IMR-90 (cell line): ENCODE results near the gene GJA5. TPM values are rescaled to one million over a fixed set of nuclear protein-coding genes. Genes with fewer than 3 reads are reported as not detected.

Experiments
- ATAC-seq: fragments of 200-7000 bp; cut with Tn5 transposase; 2 replicates; pipeline ENCODE4 v1.9.1; 2020; ENCODE audit warnings: low read depth, mild to moderate bottlenecking, moderate library complexity
- BruUV-seq: library from RNA; stranded (reverse); fragments of 400-500 nt; replicated peaks from 2 replicates; lab custom pipeline; 2021; lab: Mats Ljungman, UMichigan
- CTCF ChIA-PET: fragments of 300-600 bp; formaldehyde crosslinking; extraction: SDS; loops from one replicate; lab custom pipeline; 2021; ENCODE audit warnings: antibody characterized with exemption; lab: Yijun Ruan, JAX
- POLR2A ChIA-PET: fragments of 300-600 bp; sonication (Branson Sonifier 250); formaldehyde crosslinking; loops from one replicate; lab custom pipeline; 2022; ENCODE audit warnings: antibody characterized with exemption; ENCODE audit not compliant: unreplicated experiment; lab: Charles Lee
- DNase-seq: peaks from one replicate; pipeline ENCODE4 v3.0.0; 2013
- H2AFZ ChIP-seq: replicated peaks from 2 replicates; pipeline ENCODE3; 2013; ENCODE audit warnings: low read length, mild to moderate bottlenecking; ENCODE audit not compliant: poor library complexity
- H2AK5ac ChIP-seq: 2 replicates; pipeline ENCODE4 v1.6.1; 2013; ENCODE audit warnings: low read depth, low read length, inconsistent platforms
- H2AK9ac ChIP-seq: replicated peaks from 2 replicates; pipeline ENCODE3; 2013; ENCODE audit warnings: mild to moderate bottlenecking, low read depth, low read length, moderate library complexity; ENCODE audit not compliant: poor library complexity
- H2BK120ac ChIP-seq: 2 replicates; pipeline ENCODE4 v1.6.1; 2013; ENCODE audit warnings: low read depth, low read length, inconsistent platforms
- H2BK15ac ChIP-seq: 3 replicates; pipeline ENCODE4 v1.6.1; 2013; ENCODE audit warnings: low read depth, low read length, inconsistent platforms
- H2BK20ac ChIP-seq: 2 replicates; pipeline ENCODE4 v1.6.1; 2013; ENCODE audit warnings: low read depth, mild to moderate bottlenecking, inconsistent platforms, low read length, moderate library complexity
- H2BK5ac ChIP-seq: 2 replicates; pipeline ENCODE4 v1.6.1; 2013; ENCODE audit warnings: mild to moderate bottlenecking, low read depth, low read length, inconsistent platforms; ENCODE audit not compliant: poor library complexity, severe bottlenecking
- H3K14ac ChIP-seq: replicated peaks from 2 replicates; pipeline ENCODE4 v1.6.1; 2013; ENCODE audit warnings: low read depth, low read length, inconsistent platforms
- H3K18ac ChIP-seq: 2 replicates; pipeline ENCODE4 v1.6.1; 2013; ENCODE audit warnings: low read depth, low read length, control low read depth
- H3K23ac ChIP-seq: 2 replicates; pipeline ENCODE4 v1.6.1; 2013; ENCODE audit warnings: low read depth, low read length, inconsistent platforms
- H3K27ac ChIP-seq: 2 replicates; pipeline ENCODE4 v1.5.1; 2013; ENCODE audit warnings: mild to moderate bottlenecking, control low read depth, low read length; ENCODE audit not compliant: insufficient read depth
- H3K27me3 ChIP-seq: 2 replicates; pipeline ENCODE4 v1.6.1; 2013; ENCODE audit warnings: low read length; ENCODE audit not compliant: control insufficient read depth, insufficient read depth
- H3K36me3 ChIP-seq: 2 replicates; pipeline ENCODE4 v1.6.1; 2013; ENCODE audit warnings: low read length, mixed read lengths; ENCODE audit not compliant: control insufficient read depth, insufficient read depth
- H3K4ac ChIP-seq: 2 replicates; pipeline ENCODE4 v1.6.1; 2013; ENCODE audit warnings: low read depth, low read length, inconsistent platforms
- H3K4me1 ChIP-seq: 2 replicates; pipeline ENCODE4 v1.6.1; 2013; ENCODE audit warnings: low read length, mixed read lengths; ENCODE audit not compliant: control insufficient read depth, insufficient read depth
- H3K4me2 ChIP-seq: 2 replicates; pipeline ENCODE4 v1.6.1; 2013; ENCODE audit warnings: low read depth, mild to moderate bottlenecking, control low read depth, low read length, moderate library complexity
- H3K4me3 ChIP-seq: 2 replicates; pipeline ENCODE4 v1.5.1; 2013; ENCODE audit warnings: low read depth, mild to moderate bottlenecking, control low read depth, low read length, moderate library complexity; ENCODE audit not compliant: insufficient read depth
- H3K56ac ChIP-seq: 2 replicates; pipeline ENCODE4 v1.6.1; 2013; ENCODE audit warnings: low read length, inconsistent platforms; ENCODE audit not compliant: insufficient read depth; ENCODE audit errors: extremely low read depth
- H3K79me1 ChIP-seq, 2 experiments: 2 replicates each; pipeline ENCODE4 v1.6.1; 2013; ENCODE audit warnings: low read length in 2 of 2, inconsistent platforms in 1 of 2, low read depth in 1 of 2
- H3K9ac ChIP-seq: 2 replicates; pipeline ENCODE4 v1.6.1; 2013; ENCODE audit warnings: low read depth, low read length, control low read depth
- H3K9me1 ChIP-seq: 2 replicates; pipeline ENCODE4 v1.6.1; 2013; ENCODE audit warnings: low read length, inconsistent platforms; ENCODE audit not compliant: insufficient read depth
- H3K9me3 ChIP-seq: 2 replicates; pipeline ENCODE4 v1.6.1; 2013; ENCODE audit warnings: low read length; ENCODE audit not compliant: control insufficient read depth, insufficient read depth
- H4K20me1 ChIP-seq: 2 replicates; pipeline ENCODE4 v1.6.1; 2013; ENCODE audit warnings: low read length, inconsistent platforms; ENCODE audit not compliant: insufficient read depth
- H4K5ac ChIP-seq: 2 replicates; pipeline ENCODE4 v1.6.1; 2013; ENCODE audit warnings: mild to moderate bottlenecking, low read depth, low read length, control low read depth
- H4K8ac ChIP-seq, 2 experiments: 2 replicates each; pipeline ENCODE4 v1.6.1; 2013; ENCODE audit warnings: low read depth in 2 of 2, low read length in 2 of 2, control low read depth in 1 of 2, inconsistent platforms in 1 of 2
- H4K91ac ChIP-seq: 2 replicates; pipeline ENCODE4 v1.6.1; 2013; ENCODE audit warnings: low read depth, low read length, inconsistent platforms; ENCODE audit not compliant: insufficient read depth
- BHLHE40 ChIP-seq: fragments of 150-350 bp; IDR thresholded peaks from 2 replicates; pipeline ENCODE4 v1.6.1; 2016; ENCODE audit warnings: mild to moderate bottlenecking, low read depth, low read length
- CEBPB ChIP-seq: IDR thresholded peaks from 2 replicates; pipeline ENCODE4 v1.6.1; 2012; ENCODE audit warnings: low read depth, low read length, improper control_type of control experiment
- CHD1 ChIP-seq: IDR thresholded peaks from 2 replicates; pipeline ENCODE4 v1.6.1; 2012; ENCODE audit warnings: low read depth, low read length, improper control_type of control experiment
- MAFK ChIP-seq: IDR thresholded peaks from 2 replicates; pipeline ENCODE4 v1.6.1; 2012; ENCODE audit warnings: low read depth, low read length, improper control_type of control experiment
- MAZ ChIP-seq: IDR thresholded peaks from 2 replicates; pipeline ENCODE4 v1.6.1; 2012; ENCODE audit warnings: low read depth, mild to moderate bottlenecking, low read length, improper control_type of control experiment, moderate library complexity, borderline replicate concordance
- MXI1 ChIP-seq: IDR thresholded peaks from 2 replicates; pipeline ENCODE4 v1.6.1; 2012; ENCODE audit warnings: low read depth, mild to moderate bottlenecking, low read length, moderate library complexity, borderline replicate concordance
- NFE2L2 ChIP-seq: fragments of 150-350 bp; IDR thresholded peaks from 2 replicates; pipeline ENCODE4 v1.6.1; 2016; ENCODE audit warnings: low read depth, mild to moderate bottlenecking, low read length
- POLR2A ChIP-seq: IDR thresholded peaks from 2 replicates; pipeline ENCODE4 v1.6.1; 2012; ENCODE audit warnings: mild to moderate bottlenecking, low read depth, low read length
- RAD21 ChIP-seq: IDR thresholded peaks from 2 replicates; pipeline ENCODE4 v1.6.1; 2012; ENCODE audit warnings: low read length, improper control_type of control experiment
- RCOR1 ChIP-seq: IDR thresholded peaks from 2 replicates; pipeline ENCODE4 v1.6.1; 2012; ENCODE audit warnings: mild to moderate bottlenecking, low read length, improper control_type of control experiment; ENCODE audit not compliant: insufficient replicate concordance
- RFX5 ChIP-seq: IDR thresholded peaks from 2 replicates; pipeline ENCODE4 v1.8.0; 2012; ENCODE audit warnings: low read depth, mild to moderate bottlenecking, low read length, moderate library complexity
- WGBS, 2 experiments: methylation state at CpG; one replicate each; pipeline versions ENCODE4 v1.1.5 to v1.1.7; 2013; ENCODE audit warnings: missing lambda C conversion rate in 2 of 2; ENCODE audit not compliant: insufficient read length in 1 of 2; ENCODE audit errors: extremely low coverage in 2 of 2; 5-methylcytosine and 5-hydroxymethylcytosine counted together
- dilution Hi-C: fragments of 300-500 bp; cut with HindIII; formaldehyde crosslinking; loops from one replicate; pipeline ENCODE4 v1.14.3; 2018; ENCODE audit warnings: low sequenced_read_pairs; ENCODE audit not compliant: unreplicated experiment
- in situ Hi-C: fragments of 300-500 bp; cut with MboI; formaldehyde crosslinking; loops from 3 replicates; pipeline ENCODE4 v1.14.3; 2019; ENCODE audit warnings: low sequenced_read_pairs, inconsistent platforms, mixed read lengths
- intact Hi-C: fragments of 100-400 bp; cut with micrococcal nuclease; formaldehyde crosslinking; loops from 2 replicates; pipeline ENCODE4 v1.10.0; 2022
- polyA plus RNA-seq, 3 experiments: library from polyadenylated mRNA; depleted of rRNA; stranded (reverse); fragments of >200 nt; gene quantifications; 2 replicates each; pipeline ENCODE4 v1.2.3, GENCODE V29; 2012; ENCODE audit warnings: low replicate concordance in 1 of 3
- total RNA-seq: library from RNA; depleted of rRNA; stranded (reverse); fragments of >200 nt; gene quantifications from 2 replicates; pipeline ENCODE4 v1.2.3, GENCODE V29; 2012
- TF ChIP-seq, protein P1 (sequence below): fragments of 150-350 bp; IDR thresholded peaks from 2 replicates; pipeline ENCODE4 v1.6.1; 2016; ENCODE audit warnings: low read depth, mild to moderate bottlenecking, low read length, moderate library complexity, borderline replicate concordance
- TF ChIP-seq, protein P2 (sequence below): fragments of 150-350 bp; IDR thresholded peaks from 2 replicates; pipeline ENCODE4 v1.6.1; 2017; ENCODE audit warnings: mild to moderate bottlenecking, antibody characterized with exemption, low read length, low read depth
- TF ChIP-seq, protein P3 (sequence below): conservative IDR thresholded peaks from 2 replicates; pipeline ENCODE4 v1.5.1; 2012; ENCODE audit warnings: mild to moderate bottlenecking, low read depth, low read length, improper control_type of control experiment

Gene GJA5
- total and polyA plus RNA-seq, 2 of the 4 experiments (the other 2 are of a cell fraction): not detected

DNA sequence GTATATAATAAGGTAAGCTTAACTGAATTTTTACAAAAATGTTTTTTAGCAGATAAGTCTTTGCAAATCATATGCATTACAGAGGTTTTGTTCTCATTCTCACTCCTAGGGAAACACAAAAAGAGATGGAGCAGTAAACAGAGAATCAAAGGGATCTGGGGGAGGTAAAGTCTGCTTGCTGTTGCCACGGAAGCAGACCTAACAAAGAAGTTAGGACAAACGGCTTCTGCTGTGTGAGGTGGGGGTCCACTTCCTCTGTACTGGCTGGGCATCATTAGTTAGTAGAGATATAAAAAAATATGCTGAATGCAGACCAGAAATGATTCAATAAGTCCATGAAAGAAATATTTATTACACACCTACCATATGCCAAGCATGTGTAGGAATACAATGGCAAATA lies 34.2 kb downstream of the GJA5 start:
- ChIA-PET CTCF (no interaction called here), POLR2A (no interaction called here)
- dilution Hi-C loops: no loop called here
- no peak overlapping the region for H3K14ac ChIP-seq
- DNase-seq (no peak), ATAC-seq (no peak)
- H4K8ac ChIP-seq: no peak overlapping the region
- intact Hi-C loops: no loop called here
- WGBS, 2 experiments: no CpG with 5 or more reads among the region's 2 CpGs
- no peak overlapping the region for H3K56ac ChIP-seq
- no peak overlapping the region for H2AK9ac ChIP-seq
- no peaks in the 10 kb centered on the region for H3K4me1 ChIP-seq
- no peaks in the 10 kb centered on the region for H4K20me1 ChIP-seq
- H2BK120ac ChIP-seq: no peak overlapping the region
- TF ChIP-seq POLR2A: no peak
- TF ChIP-seq RCOR1: no peak
- no peak for TF ChIP-seq BHLHE40
- TF ChIP-seq MAZ: no peak
- TF ChIP-seq RFX5: no peak
- TF ChIP-seq RAD21: no peak
- TF ChIP-seq, protein P1, sequence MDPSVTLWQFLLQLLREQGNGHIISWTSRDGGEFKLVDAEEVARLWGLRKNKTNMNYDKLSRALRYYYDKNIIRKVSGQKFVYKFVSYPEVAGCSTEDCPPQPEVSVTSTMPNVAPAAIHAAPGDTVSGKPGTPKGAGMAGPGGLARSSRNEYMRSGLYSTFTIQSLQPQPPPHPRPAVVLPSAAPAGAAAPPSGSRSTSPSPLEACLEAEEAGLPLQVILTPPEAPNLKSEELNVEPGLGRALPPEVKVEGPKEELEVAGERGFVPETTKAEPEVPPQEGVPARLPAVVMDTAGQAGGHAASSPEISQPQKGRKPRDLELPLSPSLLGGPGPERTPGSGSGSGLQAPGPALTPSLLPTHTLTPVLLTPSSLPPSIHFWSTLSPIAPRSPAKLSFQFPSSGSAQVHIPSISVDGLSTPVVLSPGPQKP: no peak
- no peak for TF ChIP-seq CEBPB
- TF ChIP-seq, protein P2, sequence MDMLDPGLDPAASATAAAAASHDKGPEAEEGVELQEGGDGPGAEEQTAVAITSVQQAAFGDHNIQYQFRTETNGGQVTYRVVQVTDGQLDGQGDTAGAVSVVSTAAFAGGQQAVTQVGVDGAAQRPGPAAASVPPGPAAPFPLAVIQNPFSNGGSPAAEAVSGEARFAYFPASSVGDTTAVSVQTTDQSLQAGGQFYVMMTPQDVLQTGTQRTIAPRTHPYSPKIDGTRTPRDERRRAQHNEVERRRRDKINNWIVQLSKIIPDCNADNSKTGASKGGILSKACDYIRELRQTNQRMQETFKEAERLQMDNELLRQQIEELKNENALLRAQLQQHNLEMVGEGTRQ: no peak
- no peak for TF ChIP-seq NFE2L2
- no peak for TF ChIP-seq MAFK
- no peak for TF ChIP-seq MXI1
- TF ChIP-seq, protein P3, sequence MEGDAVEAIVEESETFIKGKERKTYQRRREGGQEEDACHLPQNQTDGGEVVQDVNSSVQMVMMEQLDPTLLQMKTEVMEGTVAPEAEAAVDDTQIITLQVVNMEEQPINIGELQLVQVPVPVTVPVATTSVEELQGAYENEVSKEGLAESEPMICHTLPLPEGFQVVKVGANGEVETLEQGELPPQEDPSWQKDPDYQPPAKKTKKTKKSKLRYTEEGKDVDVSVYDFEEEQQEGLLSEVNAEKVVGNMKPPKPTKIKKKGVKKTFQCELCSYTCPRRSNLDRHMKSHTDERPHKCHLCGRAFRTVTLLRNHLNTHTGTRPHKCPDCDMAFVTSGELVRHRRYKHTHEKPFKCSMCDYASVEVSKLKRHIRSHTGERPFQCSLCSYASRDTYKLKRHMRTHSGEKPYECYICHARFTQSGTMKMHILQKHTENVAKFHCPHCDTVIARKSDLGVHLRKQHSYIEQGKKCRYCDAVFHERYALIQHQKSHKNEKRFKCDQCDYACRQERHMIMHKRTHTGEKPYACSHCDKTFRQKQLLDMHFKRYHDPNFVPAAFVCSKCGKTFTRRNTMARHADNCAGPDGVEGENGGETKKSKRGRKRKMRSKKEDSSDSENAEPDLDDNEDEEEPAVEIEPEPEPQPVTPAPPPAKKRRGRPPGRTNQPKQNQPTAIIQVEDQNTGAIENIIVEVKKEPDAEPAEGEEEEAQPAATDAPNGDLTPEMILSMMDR: no peak
- no peak for TF ChIP-seq CHD1
- in situ Hi-C loops: no loop called here
- no peaks in the 10 kb centered on the region for H3K36me3 ChIP-seq
- H2AK5ac ChIP-seq: no peak overlapping the region
- H3K27me3 ChIP-seq: no peaks in the 10 kb centered on the region; the same call in 1 of the 2 replicates
- H4K5ac ChIP-seq: no peak overlapping the region
- no peak overlapping the region for H2BK20ac ChIP-seq
- H3K23ac ChIP-seq: no peak overlapping the region
- no peak overlapping the region for H2AFZ ChIP-seq
- H3K18ac ChIP-seq: no peak overlapping the region
- no peaks in the 10 kb centered on the region for H3K9me3 ChIP-seq
- H2BK5ac ChIP-seq: no peak overlapping the region
- no peak overlapping the region for H2BK15ac ChIP-seq
- H3K27ac ChIP-seq: no peak overlapping the region
- BruUV-seq: no TSS peak
- no peaks in the 10 kb centered on the region for H3K79me1 ChIP-seq
- H3K9me1 ChIP-seq: no peaks in the 10 kb centered on the region
- H4K91ac ChIP-seq: no peak overlapping the region
- no peak overlapping the region for H3K4me2 ChIP-seq
- H3K4me3 ChIP-seq: no peak overlapping the region
- H3K9ac ChIP-seq: no peak overlapping the region
- no peak overlapping the region for H3K4ac ChIP-seq
